ENCODE measurements around the gene MBNL1. TPM values are rescaled to one million over a fixed set of nuclear protein-coding genes. Genes with fewer than 3 reads are reported as not detected.

MBNL1 gene
- total RNA-seq, 2 experiments from 2014 or later, result 446 to 447 TPM

DNA sequence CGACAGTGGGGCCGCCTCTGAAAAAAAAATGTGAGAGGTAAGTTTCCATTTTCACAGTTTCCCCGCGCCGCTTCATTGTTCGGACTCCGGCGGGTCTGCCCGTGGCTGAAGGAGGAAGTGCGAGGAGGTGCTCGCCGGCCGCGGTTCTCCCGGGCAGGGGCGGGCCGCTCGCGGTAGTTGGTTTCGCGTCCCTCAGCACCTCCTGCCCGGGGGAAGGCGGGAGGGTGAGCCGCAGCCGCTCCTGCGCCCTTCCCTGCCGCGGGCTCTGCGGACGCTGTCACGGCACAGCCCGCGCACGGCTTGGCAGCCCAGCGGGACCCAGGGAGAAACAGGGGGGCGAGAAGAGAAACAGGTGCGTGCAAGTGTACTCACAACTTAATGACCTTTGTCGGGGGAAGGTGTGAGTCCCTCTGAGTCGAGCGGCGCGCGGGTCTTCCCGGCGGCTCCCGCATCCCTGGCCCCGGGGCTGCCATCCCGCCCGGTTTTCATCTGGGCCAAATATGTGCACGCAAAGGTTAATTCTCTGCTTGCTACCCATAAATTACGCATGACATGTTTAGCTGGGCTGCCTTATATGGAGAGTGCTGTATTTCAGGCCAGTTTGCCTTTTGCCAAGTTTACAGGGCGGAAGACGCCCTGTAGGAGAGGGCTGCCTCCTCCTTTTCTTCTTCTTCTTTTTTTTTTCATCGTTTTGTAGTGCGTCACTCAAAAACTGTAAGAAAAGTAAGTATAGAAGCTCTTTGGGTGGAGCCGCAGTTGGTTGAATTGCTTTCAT, 514 bp downstream of the MBNL1 start:
- no peak for DNase-seq
- H3K36me3 Mint-ChIP-seq, result peaks cover 44% of the 10 kb centered on the region
- peak overlapping the region; percentile 99 for H3K4me3 Mint-ChIP-seq
- ATAC-seq (ENCODE audit: low read depth), result peak; percentile 25
- H3K27me3 Mint-ChIP-seq, result no peaks in the 10 kb centered on the region
- H3K9me3 Mint-ChIP-seq, result no peaks in the 10 kb centered on the region
- POLR2A ChIA-PET, result interaction anchor here (0.6 to 11.3 kb wide), 22 partner anchors 11 to 1069 kb away, joined by 3 to 258 read pairs (median 6); no protein-coding TSS in a partner anchor
- peak overlapping the region; percentile 89 for H3K27ac Mint-ChIP-seq
- H3K4me1 Mint-ChIP-seq, result peaks cover 55% of the 10 kb centered on the region

DNA sequence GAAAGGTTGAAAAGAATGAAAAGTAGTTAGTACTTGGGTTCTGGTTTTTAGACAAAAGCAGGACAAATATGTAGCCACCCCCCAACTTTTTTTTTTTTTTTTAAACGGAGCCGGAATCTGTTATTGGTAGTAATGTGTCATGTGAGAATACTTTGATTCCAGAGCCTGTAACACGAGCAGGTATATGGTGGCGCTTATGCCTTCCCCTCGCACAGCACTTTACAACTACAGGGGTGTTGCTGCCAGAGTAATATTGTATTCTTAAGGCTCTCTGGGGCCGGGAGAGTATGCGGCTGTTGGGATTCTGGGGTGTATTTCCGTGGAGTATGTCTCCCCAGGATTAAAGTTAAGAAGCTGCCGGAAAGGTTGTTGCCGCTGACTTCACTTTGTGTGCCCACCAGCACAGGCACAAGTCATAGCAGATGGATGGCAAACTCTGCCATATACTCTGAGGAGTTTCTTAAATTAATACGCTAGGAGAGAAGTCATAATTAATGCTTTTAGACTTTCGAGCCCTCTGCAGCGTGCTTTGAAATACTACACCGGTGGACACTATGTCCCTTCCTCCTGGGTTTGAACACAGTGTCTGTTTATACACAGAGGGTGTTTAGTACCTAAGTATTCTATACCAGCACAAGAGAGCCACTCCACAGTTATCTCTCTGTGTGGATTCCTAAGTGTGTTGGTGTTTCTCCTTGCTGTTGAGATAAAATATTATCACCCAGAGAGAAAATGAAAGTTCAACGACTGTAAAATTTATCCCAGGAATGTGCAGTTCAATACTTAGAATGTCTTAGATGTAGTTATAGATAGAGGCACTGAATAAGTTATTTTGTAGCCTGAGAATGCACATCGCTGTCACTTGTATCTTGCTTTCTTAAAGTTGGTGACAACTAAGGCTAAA, 1.4 kb downstream of the MBNL1 start:
- POLR2A ChIA-PET, result interaction anchor here (0.6 to 11.3 kb wide), 13 partner anchors 10 to 167 kb away, joined by 4 to 258 read pairs (median 13); no protein-coding TSS in a partner anchor
- Mint-ChIP-seq H3K27ac (peak overlapping the region; percentile 89), H3K4me1 (peaks cover 55% of the 10 kb centered on the region), H3K9me3 (no peaks in the 10 kb centered on the region), H3K4me3 (peak overlapping the region; percentile 99), H3K27me3 (no peaks in the 10 kb centered on the region), H3K36me3 (peaks cover 43% of the 10 kb centered on the region)
- ATAC-seq (ENCODE audit: low read depth) (peak; percentile 21), DNase-seq (peak; percentile 46)

DNA sequence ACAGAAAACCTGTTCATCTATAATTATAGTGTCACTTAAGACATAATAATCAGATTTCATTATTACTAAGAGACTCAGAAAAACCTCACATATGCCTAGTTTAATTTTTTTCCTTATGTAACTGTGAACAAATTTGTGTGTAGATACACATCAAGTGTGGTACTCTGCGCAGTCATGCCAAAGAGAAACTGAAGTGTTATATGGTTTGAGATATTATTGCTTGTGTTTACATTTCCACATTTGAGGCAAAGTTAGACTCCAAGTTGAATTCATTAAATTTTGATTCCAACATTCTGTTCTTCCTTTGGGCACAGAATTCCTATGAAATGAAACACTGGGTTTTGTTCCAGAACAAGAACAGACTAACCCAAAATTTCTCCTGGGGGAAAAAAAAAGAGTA, 2.2 kb downstream of the MBNL1 start:
- peak overlapping the region; percentile 89 for H3K27ac Mint-ChIP-seq
- peak overlapping the region; percentile 99 for H3K4me3 Mint-ChIP-seq
- POLR2A ChIA-PET, result interaction anchor here (3.5 to 11.3 kb wide), 4 partner anchors 9 to 71 kb away, joined by 26 to 258 read pairs (median 138); no protein-coding TSS in a partner anchor
- H3K9me3 Mint-ChIP-seq, result no peaks in the 10 kb centered on the region
- no peaks in the 10 kb centered on the region for H3K27me3 Mint-ChIP-seq
- H3K4me1 Mint-ChIP-seq, result peaks cover 53% of the 10 kb centered on the region
- H3K36me3 Mint-ChIP-seq, result peaks cover 43% of the 10 kb centered on the region
- DNase-seq (no peak), ATAC-seq (ENCODE audit: low read depth) (no peak)

DNA sequence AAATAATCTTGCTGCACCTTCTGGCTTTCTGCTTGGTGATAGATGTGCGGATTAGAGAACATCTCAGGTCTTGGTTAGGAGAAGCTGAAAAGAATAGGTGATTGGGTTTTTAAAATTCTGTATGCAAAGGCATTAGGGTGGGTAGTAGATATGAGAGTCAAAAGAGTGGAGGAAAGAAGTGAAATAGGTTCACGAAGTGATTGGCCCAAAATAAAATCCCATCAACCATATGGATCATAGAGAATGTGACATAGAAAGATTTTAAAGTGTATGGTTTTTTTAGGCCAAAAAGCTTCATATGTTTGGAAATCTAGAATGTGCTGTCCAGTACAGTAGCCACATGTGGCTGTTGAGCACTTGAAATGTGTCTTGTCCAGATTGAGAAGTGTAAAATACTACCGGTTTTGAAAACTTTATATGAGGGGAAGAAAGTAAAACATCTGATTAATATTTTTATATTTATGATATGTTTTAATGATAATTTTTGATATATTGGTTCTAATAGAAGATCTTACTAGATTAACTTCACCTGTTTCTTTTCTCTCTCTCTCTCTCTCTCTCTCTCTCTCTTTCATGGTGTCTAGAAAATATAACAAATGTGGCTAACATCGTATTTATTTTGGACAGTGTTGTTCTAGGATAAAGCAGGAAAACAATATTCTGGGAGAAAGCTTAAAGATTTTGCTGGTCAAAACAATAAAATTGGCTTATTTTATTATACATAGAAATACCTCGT, 2.9 kb downstream of the MBNL1 start:
- H3K36me3 Mint-ChIP-seq, result peaks cover 40% of the 10 kb centered on the region
- POLR2A ChIA-PET, result interaction anchor here (1.9 to 11.3 kb wide), 4 partner anchors 9 to 88 kb away, joined by 4 to 258 read pairs (median 79); no protein-coding TSS in a partner anchor

DNA sequence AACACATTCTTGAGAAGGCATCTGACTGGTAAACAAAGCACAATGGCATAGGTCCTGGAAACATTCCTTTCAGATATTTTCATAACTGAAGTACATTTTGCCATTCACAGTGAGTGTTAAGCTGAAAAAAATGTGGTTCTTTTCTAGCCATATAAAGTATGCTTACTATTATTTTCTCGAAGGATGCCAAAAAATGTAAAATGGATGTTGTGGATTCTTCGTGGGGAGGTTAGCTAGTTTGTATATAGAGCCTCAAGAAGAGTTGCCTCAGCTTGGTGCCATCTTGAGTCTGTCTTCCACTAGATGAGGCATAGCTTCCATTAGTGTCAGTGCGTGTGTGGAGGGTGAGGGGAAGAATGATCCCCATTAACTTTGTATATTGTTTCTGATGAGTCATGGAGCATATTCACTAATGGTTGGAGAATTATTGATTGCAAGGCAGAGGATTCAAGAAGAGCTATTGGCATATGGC, 4.1 kb downstream of the MBNL1 start:
- H3K4me3 Mint-ChIP-seq, result peak overlapping the region; percentile 99
- H3K36me3 Mint-ChIP-seq, result peaks cover 39% of the 10 kb centered on the region
- POLR2A ChIA-PET, result interaction anchor here (0.9 to 11.3 kb wide), 6 partner anchors 9 to 89 kb away, joined by 3 to 258 read pairs (median 6); no protein-coding TSS in a partner anchor
- peak overlapping the region; percentile 76 for H3K27ac Mint-ChIP-seq
- DNase-seq, result no peak
- peaks cover 45% of the 10 kb centered on the region for H3K4me1 Mint-ChIP-seq
- no peaks in the 10 kb centered on the region for H3K27me3 Mint-ChIP-seq
- ATAC-seq (ENCODE audit: low read depth), result no peak
- no peaks in the 10 kb centered on the region for H3K9me3 Mint-ChIP-seq

More for the DNA sequence above, 2.9 kb downstream of the MBNL1 start:
- ATAC-seq (ENCODE audit: low read depth) (no peak), DNase-seq (no peak)
- Mint-ChIP-seq H3K27ac (peak overlapping the region; percentile 89), H3K4me1 (peaks cover 51% of the 10 kb centered on the region), H3K4me3 (peak overlapping the region; percentile 99), H3K9me3 (no peaks in the 10 kb centered on the region), H3K27me3 (no peaks in the 10 kb centered on the region)

DNA sequence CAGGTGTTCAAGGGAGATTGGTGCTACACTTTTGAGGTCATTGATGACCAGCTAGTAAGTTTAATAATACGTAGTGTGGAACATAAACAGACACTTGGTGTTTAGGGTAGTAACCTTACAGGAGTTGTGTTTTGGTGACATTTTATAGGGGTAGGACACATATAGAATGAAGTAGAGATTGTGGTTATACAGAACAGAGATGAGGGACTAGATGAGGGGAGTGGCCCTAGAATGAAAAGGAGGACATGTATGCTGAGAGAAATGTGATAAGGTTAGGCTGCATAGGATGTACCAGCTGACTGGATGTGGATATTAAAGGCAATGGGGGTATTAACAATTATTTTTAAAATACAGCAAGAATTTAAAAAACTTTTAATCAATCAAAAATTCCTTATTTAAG, 8.0 kb downstream of the MBNL1 start:
- H3K9me3 Mint-ChIP-seq, result no peaks in the 10 kb centered on the region
- peak overlapping the region; percentile 44 for H3K4me3 Mint-ChIP-seq
- DNase-seq (no peak), ATAC-seq (ENCODE audit: low read depth) (peak; percentile 29)
- peaks cover 67% of the 10 kb centered on the region for H3K4me1 Mint-ChIP-seq
- no peaks in the 10 kb centered on the region for H3K27me3 Mint-ChIP-seq
- H3K27ac Mint-ChIP-seq, result peak overlapping the region; percentile 1
- H3K36me3 Mint-ChIP-seq, result peaks cover 27% of the 10 kb centered on the region
- POLR2A ChIA-PET, result interaction anchor here (1.4 to 11.3 kb wide), 2 partner anchors 32 to 78 kb away, joined by 3 to 258 read pairs; no protein-coding TSS in a partner anchor

DNA sequence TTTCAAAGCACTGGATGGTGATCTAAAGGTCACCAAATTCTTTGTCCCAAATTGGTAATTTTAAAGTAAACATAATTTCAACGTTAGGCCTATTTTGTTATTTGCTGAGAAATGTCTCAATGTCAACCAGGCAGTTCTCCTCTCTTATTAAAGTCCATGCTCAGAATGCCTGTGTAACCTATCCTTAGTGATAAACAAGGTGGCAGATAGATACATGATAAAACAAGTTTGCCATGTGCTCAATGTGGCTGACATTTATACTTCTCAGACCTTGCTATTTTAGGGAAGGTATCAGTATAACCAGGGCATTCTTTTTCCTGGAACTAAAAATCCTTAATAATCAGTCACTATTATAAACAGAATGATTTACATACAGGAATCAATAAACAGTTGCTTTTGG, 8.5 kb downstream of the MBNL1 start:
- no peak overlapping the region for H3K27ac Mint-ChIP-seq
- DNase-seq (no peak), ATAC-seq (ENCODE audit: low read depth) (no peak)
- H3K4me3 Mint-ChIP-seq, result peak overlapping the region; percentile 17
- POLR2A ChIA-PET, result interaction anchor here (1.4 to 11.3 kb wide), 2 partner anchors 33 to 79 kb away, joined by 3 to 258 read pairs; no protein-coding TSS in a partner anchor
- H3K4me1 Mint-ChIP-seq, result peaks cover 66% of the 10 kb centered on the region
- H3K36me3 Mint-ChIP-seq, result peaks cover 25% of the 10 kb centered on the region
- H3K27me3 Mint-ChIP-seq, result no peaks in the 10 kb centered on the region
- no peaks in the 10 kb centered on the region for H3K9me3 Mint-ChIP-seq

DNA sequence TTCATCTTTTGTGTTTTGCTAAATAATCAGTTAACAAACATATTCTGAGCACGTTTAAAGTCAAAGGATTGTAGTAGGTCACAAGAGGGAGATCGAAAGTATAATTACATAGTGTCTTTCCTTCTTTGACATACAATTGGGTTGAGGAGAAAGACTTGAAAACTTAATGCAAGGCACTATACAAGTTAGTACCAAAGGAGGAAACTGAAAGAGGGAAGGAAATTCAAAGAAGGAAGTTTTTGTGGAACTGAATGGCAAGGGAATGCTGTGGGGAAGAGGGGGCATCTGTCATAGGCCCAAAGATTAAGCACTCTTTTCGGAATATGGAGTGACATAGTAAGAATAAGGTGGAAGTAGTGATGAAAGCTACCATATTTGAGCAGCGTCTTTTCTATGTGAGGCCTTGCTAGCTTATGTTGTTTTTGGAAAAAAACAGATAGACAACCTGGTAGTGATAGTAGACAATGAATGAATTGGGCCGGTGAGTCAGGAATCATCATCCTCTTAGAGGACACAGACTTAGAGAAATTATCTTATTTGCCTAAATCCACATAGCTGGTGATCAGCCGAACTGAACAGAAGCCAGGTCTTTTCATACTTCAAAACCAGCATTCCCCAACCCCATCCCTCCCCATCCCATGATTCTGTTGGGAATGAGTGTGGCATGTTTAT, 10.2 kb downstream of the MBNL1 start:
- Mint-ChIP-seq H3K4me1 (peaks cover 67% of the 10 kb centered on the region), H3K27me3 (no peaks in the 10 kb centered on the region), H3K36me3 (peaks cover 20% of the 10 kb centered on the region), H3K9me3 (no peaks in the 10 kb centered on the region), H3K27ac (peak overlapping the region; percentile 69), H3K4me3 (peak overlapping the region; percentile 77)
- ATAC-seq (ENCODE audit: low read depth), result peak; percentile 13
- no peak for DNase-seq
- POLR2A ChIA-PET, result interaction anchor here (1.2 to 3.9 kb wide), 3 partner anchors 9 to 76 kb away, joined by 4 to 26 read pairs (median 5); partner anchors contain the start of gene MBNL1

DNA sequence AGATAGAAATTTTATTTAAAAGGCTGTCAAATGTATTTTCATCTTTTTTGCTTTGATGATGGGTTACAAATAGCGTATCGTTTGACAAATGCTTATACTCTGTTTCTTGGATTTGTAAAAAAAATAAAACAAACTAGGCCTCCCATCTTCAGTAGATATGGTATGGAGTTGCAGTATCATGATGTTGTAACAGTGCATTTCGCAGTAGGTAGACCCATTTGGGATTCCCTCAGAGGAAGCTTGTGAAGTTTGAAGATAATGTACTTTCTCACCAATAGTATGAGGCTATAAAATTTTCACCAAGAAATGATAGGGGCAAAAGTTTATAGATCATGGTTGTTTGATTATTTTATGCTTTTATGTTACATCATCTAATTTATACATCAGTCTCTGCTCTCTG, 10.8 kb downstream of the MBNL1 start:
- Mint-ChIP-seq H3K4me3 (peak overlapping the region; percentile 77), H3K27me3 (no peaks in the 10 kb centered on the region), H3K36me3 (peaks cover 18% of the 10 kb centered on the region), H3K4me1 (peaks cover 65% of the 10 kb centered on the region), H3K27ac (peak overlapping the region; percentile 77), H3K9me3 (no peaks in the 10 kb centered on the region)
- DNase-seq (no peak), ATAC-seq (ENCODE audit: low read depth) (no peak)
- POLR2A ChIA-PET, result interaction anchor here (0.5 to 3.9 kb wide), 4 partner anchors 10 to 80 kb away, joined by 4 to 26 read pairs (median 4); partner anchors contain the start of gene MBNL1

DNA sequence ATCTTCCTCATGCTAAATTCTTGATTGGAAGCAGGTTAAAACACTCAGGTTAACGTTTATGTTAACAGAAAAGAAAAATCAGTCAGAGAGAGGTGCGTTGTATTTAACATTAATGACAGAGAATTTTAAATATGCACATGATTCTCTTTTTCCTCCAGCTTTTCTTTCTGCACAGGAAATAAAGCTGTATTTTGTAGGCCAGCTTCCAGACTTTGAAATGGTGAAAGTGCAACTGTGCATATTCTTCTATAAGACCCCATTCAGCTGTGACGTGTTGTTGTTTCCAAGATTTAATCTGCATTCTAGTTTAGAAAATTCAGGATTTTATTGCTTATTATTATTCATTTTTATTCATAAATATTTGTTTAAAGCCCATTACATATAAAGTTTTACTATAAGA, 11.8 kb downstream of the MBNL1 start:
- Mint-ChIP-seq H3K27me3 (no peaks in the 10 kb centered on the region), H3K4me3 (peak overlapping the region; percentile 77), H3K27ac (peak overlapping the region; percentile 11), H3K9me3 (no peaks in the 10 kb centered on the region), H3K4me1 (peaks cover 69% of the 10 kb centered on the region), H3K36me3 (peaks cover 18% of the 10 kb centered on the region)
- POLR2A ChIA-PET, result interaction anchor here (0.9 to 3.9 kb wide), 6 partner anchors 11 to 44 kb away, joined by 3 to 26 read pairs (median 4); partner anchors contain the start of gene MBNL1
- ATAC-seq (ENCODE audit: low read depth) (no peak), DNase-seq (no peak)

DNA sequence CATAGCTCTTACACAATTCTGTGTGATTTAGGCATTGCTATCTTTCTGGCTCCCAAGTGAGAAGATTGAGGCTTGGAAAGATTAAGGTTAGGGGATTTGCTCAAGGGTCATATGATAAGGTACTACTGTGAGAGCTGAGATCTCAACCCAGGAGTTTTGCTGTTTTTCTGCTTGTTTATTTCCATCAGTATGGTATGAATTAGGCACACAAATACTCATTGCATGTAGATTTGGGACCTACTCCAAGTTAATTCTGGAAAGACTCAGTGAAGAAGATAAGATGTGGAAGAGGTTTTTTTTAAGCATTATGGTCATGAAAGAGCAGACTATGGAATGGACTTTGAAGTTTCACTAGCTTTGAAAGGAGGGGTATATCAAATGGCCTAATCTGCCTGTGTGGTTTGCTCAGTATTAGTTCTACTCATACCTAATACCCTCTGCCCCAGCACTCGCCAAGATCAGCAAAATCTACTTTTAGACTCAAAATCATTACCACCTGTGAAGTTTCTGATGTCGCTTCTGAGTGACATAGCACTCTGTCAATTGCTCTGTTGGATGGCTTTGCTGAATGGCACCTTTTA, 12.5 kb downstream of the MBNL1 start:
- Mint-ChIP-seq H3K27me3 (no peaks in the 10 kb centered on the region), H3K27ac (peak overlapping the region; percentile 57), H3K4me3 (peak overlapping the region; percentile 72), H3K9me3 (no peaks in the 10 kb centered on the region), H3K4me1 (peaks cover 70% of the 10 kb centered on the region), H3K36me3 (peaks cover 23% of the 10 kb centered on the region)
- no peak for ATAC-seq (ENCODE audit: low read depth)
- POLR2A ChIA-PET, result interaction anchor here (0.9 to 3.9 kb wide), 7 partner anchors 11 to 77 kb away, joined by 3 to 26 read pairs (median 3); partner anchors contain the start of gene MBNL1
- no peak for DNase-seq

All from activated naive CD8-positive, alpha-beta T cell treated with anti-CD3 and anti-CD28 coated beads, Interleukin-2, amount 10 ng/mL, durations not matched to agents 7 days and 5 days (primary cell).